HG03520 (cell line): ENCODE results near the gene WASL.
"Not testable (repeated sequence)": the region's sequence is repeated elsewhere in the genome, so short reads cannot be mapped to it uniquely, and the experiment has no call there.

Source experiments
- ATAC-seq: cut with Tn5 transposase; IDR thresholded peaks from one replicate; pipeline ENCODE4 v1.9.1; 2021; ENCODE audit warnings: mild to moderate bottlenecking, moderate library complexity; ENCODE audit not compliant: unreplicated experiment

The WASL gene

DNA sequence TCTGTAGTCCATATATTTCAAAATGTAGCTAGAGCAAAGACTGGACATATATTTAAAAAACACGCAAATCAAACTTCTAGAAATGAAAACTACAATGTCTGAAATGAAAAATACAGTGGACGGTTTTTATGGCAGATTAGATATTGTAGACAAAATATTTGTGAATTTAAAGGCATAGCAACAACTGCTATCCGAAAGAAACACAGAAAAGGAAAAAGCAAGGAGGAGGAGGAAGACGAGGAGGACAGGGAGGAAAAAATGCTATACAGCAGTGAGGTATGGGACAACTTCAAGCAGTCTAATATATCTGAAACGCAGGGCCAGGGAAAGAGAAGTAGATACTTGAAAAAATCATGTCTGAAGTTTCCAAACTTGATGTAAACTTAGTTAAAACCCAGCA is 13.3 kb downstream of the WASL start:
- no peak for ATAC-seq

- no peak for ATAC-seq
Measured at GRCh38 chr7:123734498-123734897, 14.3 kb downstream of the WASL start.

- ATAC-seq = no peak
Measured at GRCh38 chr7:123732413-123733091, 16.3 kb downstream of the WASL start.

- ATAC-seq = no peak
Measured at GRCh38 chr7:123729218-123729578, 19.6 kb downstream of the WASL start.

DNA sequence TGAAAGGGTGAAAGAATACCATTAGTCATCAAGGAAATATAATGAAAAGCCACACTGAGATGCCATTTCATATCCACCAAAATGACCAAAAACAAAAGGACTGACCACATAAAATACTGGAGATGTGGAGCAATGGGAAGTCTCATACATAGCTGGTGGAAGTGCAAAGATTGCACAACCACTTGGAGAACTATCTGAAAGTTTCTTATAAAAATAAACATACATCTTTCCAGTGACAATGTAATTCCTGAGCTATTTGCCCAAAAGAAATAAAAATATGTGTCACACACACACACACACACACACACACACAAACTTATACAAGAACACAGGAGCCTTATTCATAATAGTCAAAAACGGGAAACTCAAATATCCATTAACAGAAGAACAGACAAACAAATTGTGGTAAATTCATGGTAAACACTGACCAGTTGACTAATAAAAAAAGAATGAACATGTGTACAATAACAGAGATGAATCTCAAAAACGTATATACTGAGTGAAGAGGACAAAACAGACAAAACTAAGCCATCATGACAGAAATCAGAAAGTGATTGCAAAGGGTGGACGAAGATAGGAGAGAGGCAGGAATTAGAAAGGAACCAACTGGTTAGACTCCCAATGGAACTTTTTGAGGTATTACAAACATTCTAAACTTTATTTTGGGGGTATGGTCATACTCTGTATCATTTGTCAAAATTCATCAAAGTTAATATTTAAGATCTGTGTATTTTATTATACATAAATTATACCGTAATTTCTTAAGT is 21.5 kb downstream of the WASL start:
- no peak for ATAC-seq

DNA sequence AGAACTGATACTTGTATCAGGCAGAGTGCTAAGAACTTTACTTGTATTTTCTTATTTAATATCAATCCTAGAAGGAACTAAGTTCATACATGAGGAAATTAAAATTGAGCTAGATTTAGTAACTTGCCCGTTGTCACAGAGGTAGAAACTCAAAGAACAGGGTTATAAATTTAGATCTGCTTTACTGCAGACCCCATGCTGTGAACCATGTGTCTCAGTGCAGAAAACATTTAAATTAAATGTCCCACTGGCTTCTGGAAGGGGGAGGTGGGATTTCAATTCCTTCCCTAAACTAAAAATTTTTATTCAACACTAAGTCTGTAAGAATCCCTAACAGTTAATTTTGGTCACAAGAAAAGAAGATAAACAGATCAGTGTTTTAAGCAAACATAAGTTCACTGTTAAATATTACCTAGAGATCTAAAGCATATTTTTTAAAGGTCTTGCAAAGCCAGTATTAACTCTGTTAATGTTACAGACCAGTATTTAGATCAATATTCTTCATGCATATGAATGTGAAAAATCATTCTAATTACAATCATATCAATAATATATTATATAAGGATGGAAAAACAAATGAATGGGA is 23.1 kb downstream of the WASL start:
- no peak for ATAC-seq

DNA sequence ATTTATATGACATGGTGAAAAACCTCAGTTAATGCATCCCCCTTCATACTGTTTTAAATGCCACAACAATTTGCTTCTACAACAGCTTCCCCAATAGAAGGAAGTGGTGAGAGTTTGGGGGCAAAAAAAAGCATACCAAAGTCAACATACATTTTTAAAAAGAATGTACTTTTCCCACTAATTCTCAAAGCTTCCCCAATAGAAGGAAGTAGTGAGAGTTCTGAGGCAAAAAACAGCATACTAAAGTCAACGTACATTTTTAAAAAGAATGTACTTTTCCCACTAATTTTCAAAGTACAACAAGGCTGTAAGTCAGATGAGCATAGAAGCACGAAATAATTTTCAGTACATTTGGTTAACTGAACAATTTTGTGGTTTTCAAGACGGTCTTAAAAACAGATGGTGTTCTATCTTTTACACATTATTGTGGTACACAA is 24.0 kb downstream of the WASL start:
- no peak for ATAC-seq

GRCh38 chr7:123723913-123724312 is 24.9 kb downstream of the WASL start:
- ATAC-seq = no peak

DNA sequence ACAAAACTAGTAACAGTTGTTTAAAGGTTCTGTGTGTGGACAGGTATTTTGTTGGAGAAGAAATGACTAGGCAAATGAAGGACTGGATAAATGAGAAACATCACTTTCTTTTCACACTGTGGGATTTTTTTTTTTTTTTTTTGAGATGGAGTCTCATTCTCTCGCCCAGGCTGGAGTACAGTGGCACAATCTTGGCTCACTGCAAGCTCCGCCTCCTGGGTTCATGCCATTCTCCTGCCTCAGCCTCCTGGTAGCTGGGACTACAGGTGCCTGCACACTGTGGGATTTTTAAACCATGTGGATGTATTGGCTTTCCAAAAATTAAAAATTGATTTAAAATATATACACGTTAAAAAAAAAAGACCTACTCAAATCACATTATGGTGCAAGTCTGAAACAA is 28.3 kb downstream of the WASL start:
- not testable (repeated sequence) for ATAC-seq

GRCh38 chr7:123719197-123719721 is 29.5 kb downstream of the WASL start:
- no peak for ATAC-seq

DNA sequence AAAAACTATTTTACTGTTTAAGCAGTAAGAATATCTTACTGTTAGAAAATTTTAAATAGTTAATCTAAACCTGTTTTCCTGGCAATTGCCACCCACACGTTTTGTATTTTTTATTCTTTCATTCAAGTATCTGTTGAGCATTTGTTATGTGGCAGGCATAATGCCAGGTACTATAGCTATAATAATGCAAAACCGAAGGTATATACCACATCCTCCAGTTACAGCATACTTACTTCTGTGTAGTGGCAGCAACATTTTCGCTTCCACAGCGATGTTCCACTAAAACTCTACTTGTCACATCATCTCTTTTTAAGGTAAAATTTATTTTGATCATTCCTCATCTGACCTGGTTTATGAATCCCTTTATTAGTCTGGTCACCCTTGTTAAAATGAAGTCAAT is 30.0 kb downstream of the WASL start:
- no peak for ATAC-seq

DNA sequence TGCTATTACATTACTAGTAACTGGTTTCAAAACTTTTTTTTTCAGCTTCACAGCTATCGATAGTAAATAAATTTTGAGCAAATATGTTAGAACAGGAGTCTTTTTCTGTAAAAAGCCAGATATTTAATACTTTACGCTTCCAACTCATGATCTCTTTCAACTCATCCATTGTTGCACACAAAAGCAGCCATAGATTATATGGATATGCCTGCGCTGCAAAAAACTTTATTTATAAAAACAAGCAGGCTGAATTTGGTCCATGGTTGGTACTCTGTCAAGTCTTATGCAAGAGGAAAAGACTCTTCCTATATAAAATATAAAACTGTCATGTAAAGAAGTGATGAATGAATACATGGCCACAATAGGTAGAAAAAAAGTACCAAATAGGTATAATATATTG is 31.1 kb downstream of the WASL start:
- ATAC-seq = no peak

GRCh38 chr7:123716877-123717276 is 31.9 kb downstream of the WASL start:
- ATAC-seq = no peak

DNA sequence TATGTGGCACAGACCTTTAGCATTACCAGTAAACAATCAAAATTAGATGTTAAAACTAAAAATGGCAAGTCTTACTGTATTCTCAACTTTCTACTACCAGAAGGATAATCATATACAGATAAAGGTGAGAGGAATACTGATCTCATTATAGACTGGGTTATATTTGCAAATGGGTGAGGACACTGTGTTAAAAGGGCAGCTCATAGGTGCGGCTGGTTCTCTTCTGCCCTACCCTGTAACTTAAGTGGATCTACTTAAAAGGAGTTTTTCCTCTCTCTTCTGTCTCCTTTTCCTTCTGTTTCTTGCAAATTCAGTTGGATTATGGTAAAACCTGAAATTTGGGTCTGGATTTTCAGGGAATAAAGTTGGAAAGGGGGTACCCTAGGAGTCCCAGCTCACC is 33.0 kb downstream of the WASL start:
- no peak for ATAC-seq

DNA sequence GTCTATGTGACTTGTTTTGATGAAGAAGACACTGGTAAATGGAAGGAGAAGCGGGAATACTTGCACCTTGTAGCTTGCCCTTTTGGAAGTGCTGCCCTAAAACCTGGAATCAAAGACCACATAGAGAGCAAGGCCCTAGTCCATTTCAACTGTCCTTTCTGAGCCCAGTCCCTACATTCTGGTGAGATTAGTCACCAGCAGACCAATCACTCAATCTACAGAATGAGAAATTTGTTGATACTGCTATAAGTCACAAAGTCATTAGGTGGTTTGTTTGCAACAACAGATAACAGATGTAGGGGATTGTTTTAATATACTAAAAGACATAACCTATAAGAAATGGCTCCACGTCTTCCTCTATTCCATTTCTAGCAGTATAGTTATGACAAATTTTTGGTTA is 33.6 kb downstream of the WASL start:
- ATAC-seq = no peak

DNA sequence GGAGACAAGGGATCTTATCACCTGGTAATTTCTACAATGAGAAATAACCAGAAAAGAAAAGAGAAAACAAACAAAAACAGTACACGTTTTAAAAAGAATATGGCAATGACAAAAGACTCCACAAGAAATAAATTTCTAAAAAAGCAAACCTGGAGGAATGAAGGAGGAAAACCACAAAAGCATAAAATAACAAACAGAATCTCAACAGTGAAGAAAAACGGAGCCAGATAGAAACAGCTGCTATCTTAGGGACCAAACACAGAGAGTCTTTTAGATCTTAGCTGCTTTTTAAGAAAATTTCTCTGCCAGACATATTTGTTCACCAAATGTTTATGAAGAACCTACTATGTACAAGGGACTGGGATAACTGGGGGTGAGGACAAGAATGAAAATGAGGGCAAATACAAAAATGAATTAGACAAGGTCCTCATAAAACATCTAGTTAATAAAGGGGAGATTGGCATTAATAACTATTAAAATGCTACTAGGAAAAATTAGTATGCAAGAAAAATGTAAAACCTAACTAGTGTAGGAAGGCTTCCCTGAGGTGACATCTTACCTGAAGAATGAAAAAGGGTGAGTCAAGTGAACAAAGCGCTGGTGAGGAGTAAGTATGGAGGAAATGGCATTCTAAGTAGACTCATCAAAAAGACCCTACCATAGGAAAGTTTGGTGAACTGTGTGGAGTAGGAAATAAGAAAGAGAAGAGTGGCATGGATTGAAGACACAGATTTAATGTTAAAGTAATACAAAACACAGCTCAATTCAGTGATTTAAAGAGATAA is 34.3 kb downstream of the WASL start:
- ATAC-seq = no peak

GRCh38 chr7:123712619-123713018 is 36.2 kb downstream of the WASL start:
- ATAC-seq = no peak

GRCh38 chr7:123711832-123712293 is 36.9 kb downstream of the WASL start:
- no peak for ATAC-seq

DNA sequence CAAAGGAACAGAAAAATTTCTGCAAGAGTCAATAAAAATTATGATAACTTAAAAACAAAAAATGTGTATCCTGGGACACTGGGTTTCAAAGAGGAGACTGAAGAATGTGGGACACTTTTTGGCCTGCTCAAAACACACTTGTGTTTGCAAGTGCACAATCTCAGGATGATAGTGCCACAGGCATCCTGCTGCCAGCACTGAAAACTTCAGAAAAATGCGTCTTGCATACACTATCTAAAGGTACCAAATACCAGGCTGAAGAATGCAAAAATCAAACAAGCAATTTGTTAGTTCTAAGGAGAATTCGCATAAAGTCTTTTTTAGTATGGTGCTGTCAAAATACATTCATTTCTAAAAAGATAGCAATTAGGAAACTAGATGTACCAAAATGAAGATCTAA is 38.1 kb downstream of the WASL start:
- no peak for ATAC-seq

DNA sequence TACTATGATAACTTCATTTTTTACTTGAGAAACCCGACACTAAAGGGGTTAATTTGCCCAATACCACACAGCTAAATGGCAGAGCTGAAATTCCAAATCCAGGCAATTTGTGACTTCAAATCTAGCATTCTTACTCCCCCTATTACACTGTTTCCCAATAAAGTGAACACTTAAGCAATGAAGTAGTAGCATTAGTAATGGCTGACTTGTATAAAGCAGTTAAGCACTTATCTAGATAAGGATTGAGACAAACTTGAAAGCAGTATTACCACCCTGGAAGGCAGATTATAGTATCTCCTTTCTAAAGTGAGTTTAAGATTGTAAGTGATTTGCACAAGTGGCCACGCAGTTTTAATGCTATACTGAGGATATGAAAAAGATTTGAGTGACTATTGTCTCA is 39.3 kb downstream of the WASL start:
- ATAC-seq = no peak

DNA sequence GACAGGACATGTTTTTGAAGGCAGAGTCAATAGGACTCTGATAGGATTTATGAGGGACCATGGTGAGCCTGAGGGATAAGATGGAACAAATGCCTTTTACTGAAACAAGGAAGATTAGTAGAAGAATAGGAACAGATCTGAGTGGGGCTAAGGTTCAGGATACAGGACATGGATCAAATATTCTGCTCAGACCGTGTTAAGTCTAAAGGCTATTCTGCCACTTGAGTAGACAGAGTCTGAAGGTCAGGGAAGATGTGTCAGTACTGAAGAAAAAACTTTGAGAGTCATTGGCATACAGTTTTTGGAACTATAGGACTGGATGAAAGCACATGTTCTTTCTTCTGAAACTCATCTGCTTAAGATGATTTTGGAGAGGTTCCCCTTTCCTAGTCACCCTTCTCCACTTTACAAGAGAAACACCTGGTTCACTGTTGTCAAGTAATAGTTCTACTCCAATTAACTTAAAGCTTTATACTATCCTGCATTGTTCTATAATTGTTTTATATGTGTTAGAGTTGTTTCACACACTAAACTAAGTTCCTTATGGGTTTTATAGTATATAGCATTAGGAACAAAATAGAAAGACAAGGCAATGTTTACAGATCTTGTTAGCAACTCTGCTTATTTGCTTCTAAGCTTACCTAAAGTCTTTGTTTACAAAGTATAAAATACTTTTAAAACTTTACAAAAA is 43.4 kb downstream of the WASL start:
- no peak for ATAC-seq
